Stimulated activated naive B cell treated with anti-CD40 and anti-IgM and Interleukin-4, amounts not matched to agents 10 μg/mL and 1 μg/mL and 100 μg/mL, for 72 hours (primary cell): ENCODE data around the gene FAM170B.

ENCODE experiments used
- ATAC-seq, 2 donors: fragments of 150-1000 bp; cut with Tn5 transposase; replicated peaks; 2 replicates each; pipeline ENCODE4 v1.10.0; 2021; ENCODE audit warnings: moderate library complexity in 1 of 2
- DNase-seq: peaks from one replicate; pipeline ENCODE4 v3.0.0; 2021
- H3K27ac Mint-ChIP-seq: one replicate; pipeline ENCODE4 v1.8.0; 2022; ENCODE audit warnings: mild to moderate bottlenecking, mixed read lengths
- H3K27me3 Mint-ChIP-seq, 2 donors: one replicate each; pipeline ENCODE4 v1.8.0; 2022; ENCODE audit warnings: mixed read lengths in 2 of 2
- H3K36me3 Mint-ChIP-seq, 2 donors: one replicate each; pipeline ENCODE4 v1.8.0; 2022; ENCODE audit warnings: mixed read lengths in 2 of 2, mild to moderate bottlenecking in 1 of 2
- H3K4me1 Mint-ChIP-seq, 2 donors: one replicate each; pipeline ENCODE4 v1.8.0; 2022; ENCODE audit warnings: mixed read lengths in 2 of 2, mild to moderate bottlenecking in 1 of 2
- H3K4me3 Mint-ChIP-seq, 2 donors: one replicate each; pipeline ENCODE4 v1.8.0; 2022; ENCODE audit warnings: mild to moderate bottlenecking in 2 of 2, mixed read lengths in 2 of 2, moderate library complexity in 1 of 2
- H3K9me3 Mint-ChIP-seq, 2 donors: one replicate each; pipeline ENCODE4 v1.8.0; 2022; ENCODE audit warnings: mixed read lengths in 2 of 2, mild to moderate bottlenecking in 1 of 2

The FAM170B gene

DNA sequence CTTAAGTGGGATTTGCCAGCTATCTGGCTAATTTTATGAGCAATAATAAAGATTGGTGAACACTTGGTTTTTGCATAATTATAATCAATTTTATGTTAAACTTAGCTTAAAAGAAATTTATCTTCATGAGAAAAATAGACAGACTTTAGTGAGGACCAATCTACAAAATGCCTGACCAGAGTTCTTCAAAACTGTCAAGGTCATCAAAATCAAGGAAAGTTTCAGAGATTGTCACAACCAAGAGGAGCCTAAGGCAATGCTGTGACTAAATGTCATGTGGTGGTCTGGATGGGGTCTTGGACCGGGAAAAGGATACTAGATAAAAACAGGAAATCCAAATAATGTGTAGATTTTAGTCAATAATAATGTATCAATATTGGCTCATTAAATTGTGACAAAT, 17.7 kb upstream of the FAM170B start:
- peaks cover 25 to 29% of the 10 kb centered on the region in 2 donors for H3K36me3 Mint-ChIP-seq
- no peak for DNase-seq
- ATAC-seq = no peak
- no peak overlapping the region for H3K27ac Mint-ChIP-seq
- H3K4me3 Mint-ChIP-seq = no peak overlapping the region
- H3K9me3 Mint-ChIP-seq = peaks cover 7 to 10% of the 10 kb centered on the region in 2 donors
- H3K27me3 Mint-ChIP-seq = peaks cover 13 to 23% of the 10 kb centered on the region in 2 donors
- peaks cover 5 to 14% of the 10 kb centered on the region in 2 donors for H3K4me1 Mint-ChIP-seq

DNA sequence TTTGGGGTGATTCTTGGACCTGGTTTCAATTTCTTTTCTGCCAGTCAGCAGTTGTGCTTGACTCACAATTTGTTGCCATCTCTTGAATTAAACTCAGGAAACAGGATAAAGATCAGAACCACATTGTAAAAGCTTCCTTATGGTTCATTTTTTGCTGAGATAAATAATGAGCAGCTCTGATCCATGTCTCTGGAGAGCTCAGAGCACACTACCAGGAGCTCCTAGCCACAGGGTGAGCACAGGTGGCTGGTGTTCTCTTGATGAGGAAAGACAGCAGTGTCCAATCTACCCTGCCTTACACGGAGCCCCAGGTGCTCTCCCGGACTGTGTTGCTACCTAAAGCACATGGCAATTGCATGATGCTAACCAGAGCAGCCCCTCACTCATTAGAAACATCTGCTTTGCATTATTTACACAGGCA, 17.2 kb upstream of the FAM170B start:
- DNase-seq = no peak
- no peak overlapping the region for H3K4me3 Mint-ChIP-seq
- peaks cover 5 to 12% of the 10 kb centered on the region in 2 donors for H3K4me1 Mint-ChIP-seq
- no peak for ATAC-seq
- peaks cover 7 to 10% of the 10 kb centered on the region in 2 donors for H3K9me3 Mint-ChIP-seq
- H3K27ac Mint-ChIP-seq = no peak overlapping the region
- H3K36me3 Mint-ChIP-seq = peaks cover 20 to 25% of the 10 kb centered on the region in 2 donors
- peaks cover 17 to 27% of the 10 kb centered on the region in 2 donors for H3K27me3 Mint-ChIP-seq

GRCh38 chr10:49150426-49150825, 16.6 kb upstream of the FAM170B start:
- no peak overlapping the region for H3K27ac Mint-ChIP-seq
- H3K9me3 Mint-ChIP-seq = peaks cover 7 to 10% of the 10 kb centered on the region in 2 donors
- no peak overlapping the region for H3K4me3 Mint-ChIP-seq
- no peak for DNase-seq
- H3K27me3 Mint-ChIP-seq = peaks cover 20 to 31% of the 10 kb centered on the region in 2 donors
- H3K4me1 Mint-ChIP-seq = peaks cover 5 to 12% of the 10 kb centered on the region in 2 donors
- H3K36me3 Mint-ChIP-seq = peaks cover 14 to 19% of the 10 kb centered on the region in 2 donors
- ATAC-seq = no peak

DNA sequence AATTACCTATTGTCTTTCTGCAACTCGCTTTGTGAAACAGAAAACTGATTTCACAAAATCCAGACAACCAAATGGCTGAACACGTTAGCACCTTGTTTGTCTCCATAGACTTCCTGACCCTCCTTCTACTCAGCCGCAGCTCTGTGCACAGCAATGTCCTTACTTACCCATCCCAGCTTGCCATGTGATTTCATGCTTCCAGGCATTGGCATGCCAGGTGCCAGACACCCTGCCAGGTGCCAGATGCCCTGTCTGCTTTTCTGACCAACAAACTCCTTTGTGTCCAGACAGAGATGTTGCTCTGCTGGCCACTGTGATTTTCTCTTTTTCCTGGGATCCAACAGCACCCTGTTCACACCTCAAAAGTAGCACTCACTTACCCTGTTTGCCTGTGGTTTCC, 16.1 kb upstream of the FAM170B start:
- ATAC-seq (no peak), DNase-seq (no peak)
- peaks cover 9 to 13% of the 10 kb centered on the region in 2 donors for H3K36me3 Mint-ChIP-seq
- no peak overlapping the region for H3K4me3 Mint-ChIP-seq
- no peak overlapping the region for H3K27ac Mint-ChIP-seq
- H3K27me3 Mint-ChIP-seq = peaks cover 23 to 32% of the 10 kb centered on the region in 2 donors
- peaks cover 7 to 10% of the 10 kb centered on the region in 2 donors for H3K9me3 Mint-ChIP-seq
- peaks cover 5 to 12% of the 10 kb centered on the region in 2 donors for H3K4me1 Mint-ChIP-seq

DNA sequence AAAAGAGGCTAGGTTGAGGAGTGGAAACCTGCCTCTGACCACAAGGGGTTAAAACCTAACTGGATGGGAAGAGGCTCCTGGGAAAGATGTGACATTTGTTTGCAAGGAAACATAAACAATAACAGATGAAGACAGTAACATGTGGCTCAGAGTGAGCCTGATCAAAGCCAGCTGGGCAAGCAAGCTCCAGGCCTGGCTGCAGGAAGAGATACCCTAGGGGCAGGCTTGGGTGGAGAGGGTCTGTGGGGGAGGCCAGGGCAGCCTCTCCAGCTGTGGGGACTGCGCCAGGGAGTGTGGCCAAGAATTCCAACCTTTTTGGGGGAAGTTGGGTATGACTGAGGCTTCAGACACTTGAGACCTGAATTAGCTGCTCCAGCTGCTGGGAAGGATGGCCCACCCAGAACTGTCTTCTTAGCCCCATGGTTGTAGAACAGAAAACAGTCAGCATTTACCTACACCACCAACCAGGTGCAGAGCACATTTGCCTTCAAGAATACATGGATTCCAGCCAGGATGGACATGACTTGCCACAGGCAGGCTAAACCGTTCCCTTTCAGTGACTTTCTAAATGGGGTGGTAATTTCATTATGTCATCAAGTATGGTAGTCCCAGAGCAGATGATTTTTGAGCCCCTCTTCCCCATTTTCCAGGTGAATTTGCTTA, 10.4 kb upstream of the FAM170B start:
- peak overlapping the region; percentile 48 for H3K27ac Mint-ChIP-seq
- H3K9me3 Mint-ChIP-seq = peaks cover 7 to 11% of the 10 kb centered on the region in 2 donors
- H3K36me3 Mint-ChIP-seq = peaks cover 3 to 5% of the 10 kb centered on the region in 2 donors
- ATAC-seq (no peak), DNase-seq (no peak)
- H3K4me3 Mint-ChIP-seq = no peak overlapping the region
- peaks cover 17 to 23% of the 10 kb centered on the region in 2 donors for H3K27me3 Mint-ChIP-seq
- peaks cover 5 to 6% of the 10 kb centered on the region in 2 donors for H3K4me1 Mint-ChIP-seq

- peaks cover 3 to 8% of the 10 kb centered on the region in 2 donors for H3K9me3 Mint-ChIP-seq
- ATAC-seq = no peak
- peaks cover 2 to 3% of the 10 kb centered on the region in 2 donors for H3K36me3 Mint-ChIP-seq
- no peak for DNase-seq
- H3K27me3 Mint-ChIP-seq = peaks cover 14 to 20% of the 10 kb centered on the region in 2 donors
- H3K4me3 Mint-ChIP-seq = no peak overlapping the region
- peaks cover 2 to 3% of the 10 kb centered on the region in 2 donors for H3K4me1 Mint-ChIP-seq
- no peak overlapping the region for H3K27ac Mint-ChIP-seq
These were observed 9.4 kb upstream of the FAM170B start for GRCh38 chr10:49143249-49143648.

GRCh38 chr10:49141541-49142332, 7.9 kb upstream of the FAM170B start:
- no peak overlapping the region for H3K4me3 Mint-ChIP-seq
- peaks cover 0 to 2% of the 10 kb centered on the region in 2 donors for H3K36me3 Mint-ChIP-seq
- peaks cover 6% of the 10 kb centered on the region in 2 donors for H3K4me1 Mint-ChIP-seq
- H3K27me3 Mint-ChIP-seq = peaks cover 11 to 13% of the 10 kb centered on the region in 2 donors
- no peak overlapping the region for H3K27ac Mint-ChIP-seq
- peaks cover 0 to 1% of the 10 kb centered on the region in 2 donors for H3K9me3 Mint-ChIP-seq
- ATAC-seq (no peak), DNase-seq (no peak)

- Mint-ChIP-seq H3K27me3 (peaks cover 4 to 6% of the 10 kb centered on the region in 2 donors), H3K4me3 (no peak overlapping the region), H3K27ac (no peak overlapping the region), H3K4me1 (peaks cover 11 to 13% of the 10 kb centered on the region in 2 donors), H3K36me3 (peaks cover 0 to 2% of the 10 kb centered on the region in 2 donors), H3K9me3 (peaks cover 0 to 6% of the 10 kb centered on the region in 2 donors)
- DNase-seq (no peak), ATAC-seq (no peak)
These were observed 6.7 kb upstream of the FAM170B start for GRCh38 chr10:49140304-49141177.

- Mint-ChIP-seq H3K4me3 (no peak overlapping the region), H3K4me1 (peaks cover 17 to 21% of the 10 kb centered on the region in 2 donors), H3K27ac (no peak overlapping the region), H3K36me3 (peaks cover 0 to 2% of the 10 kb centered on the region in 2 donors), H3K9me3 (peaks cover 0 to 9% of the 10 kb centered on the region in 2 donors), H3K27me3 (peaks cover 0 to 4% of the 10 kb centered on the region in 2 donors)
- DNase-seq = no peak
- no peak for ATAC-seq
These were observed 6.0 kb upstream of the FAM170B start for GRCh38 chr10:49139846-49140195.

GRCh38 chr10:49139028-49139845, 5.4 kb upstream of the FAM170B start:
- peaks cover 0 to 2% of the 10 kb centered on the region in 2 donors for H3K36me3 Mint-ChIP-seq
- H3K27me3 Mint-ChIP-seq = no peaks in the 10 kb centered on the region
- H3K4me3 Mint-ChIP-seq = no peak overlapping the region
- ATAC-seq (no peak), DNase-seq (no peak)
- H3K27ac Mint-ChIP-seq = no peak overlapping the region
- peaks cover 0 to 10% of the 10 kb centered on the region in 2 donors for H3K9me3 Mint-ChIP-seq
- peaks cover 23 to 26% of the 10 kb centered on the region in 2 donors for H3K4me1 Mint-ChIP-seq

DNA sequence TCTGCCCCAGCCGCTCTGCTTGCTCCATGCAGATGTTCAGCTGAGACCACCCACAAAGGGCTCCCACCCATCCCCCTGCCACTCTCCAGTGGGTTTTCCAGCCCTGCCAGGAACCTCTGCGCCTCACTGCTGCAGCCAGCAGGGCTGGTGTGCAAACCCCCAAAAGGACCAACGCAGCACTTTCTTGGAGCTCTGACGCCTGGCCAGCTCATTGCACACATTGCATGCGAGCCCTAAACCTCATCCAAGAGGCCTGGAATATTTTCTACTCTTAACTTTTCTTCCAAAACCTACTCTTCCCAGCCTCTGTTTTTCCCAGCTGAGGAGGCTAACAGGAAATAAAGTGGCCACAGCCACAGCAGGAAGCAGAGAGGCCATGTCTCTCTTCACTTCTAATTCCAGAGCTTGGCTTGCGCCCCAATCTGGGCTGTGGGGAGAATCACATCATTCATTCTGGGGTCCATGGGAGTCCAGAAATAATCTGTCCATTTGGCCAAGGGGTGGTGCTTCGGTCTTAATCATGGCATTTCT, 4.6 kb upstream of the FAM170B start:
- no peak for ATAC-seq
- Mint-ChIP-seq H3K4me3 (no peak overlapping the region), H3K4me1 (peaks cover 26 to 33% of the 10 kb centered on the region in 2 donors), H3K36me3 (peaks cover 0 to 2% of the 10 kb centered on the region in 2 donors), H3K27me3 (no peaks in the 10 kb centered on the region), H3K9me3 (peaks cover 0 to 10% of the 10 kb centered on the region in 2 donors), H3K27ac (no peak overlapping the region)
- DNase-seq = no peak

GRCh38 chr10:49136525-49136924, 2.7 kb upstream of the FAM170B start:
- Mint-ChIP-seq H3K27me3 (no peaks in the 10 kb centered on the region), H3K27ac (no peak overlapping the region), H3K4me3 (no peak overlapping the region), H3K4me1 (peaks cover 26 to 33% of the 10 kb centered on the region in 2 donors), H3K36me3 (peaks cover 0 to 2% of the 10 kb centered on the region in 2 donors), H3K9me3 (peaks cover 0 to 10% of the 10 kb centered on the region in 2 donors)
- DNase-seq (no peak), ATAC-seq (no peak)
